HG03103 (cell line): ENCODE data around the gene KRT80.
"Not testable (repeated sequence)": the region's sequence is repeated elsewhere in the genome, so short reads cannot be mapped to it uniquely, and the experiment has no call there.

Source experiments
- ATAC-seq: cut with Tn5 transposase; IDR thresholded peaks from one replicate; pipeline ENCODE4 v1.9.1; 2021; ENCODE audit warnings: low read depth; ENCODE audit not compliant: unreplicated experiment

KRT80 gene

GRCh38 chr12:52191841-52192791 lies at the start of gene KRT80:
TSS of gene KRT80 (minus strand) at chr12:52192014. CDS start at chr12:52191902, 112 bp downstream.
- no peak for ATAC-seq

GRCh38 chr12:52241205-52241842 lies 49.5 kb upstream of the KRT80 start:
- no peak for ATAC-seq

- not testable (repeated sequence) for ATAC-seq
These were observed 48.4 kb upstream of the KRT80 start for GRCh38 chr12:52240247-52240646.

GRCh38 chr12:52239767-52240166 lies 48.0 kb upstream of the KRT80 start:
- ATAC-seq: no peak

- ATAC-seq: no peak
These were observed 47.3 kb upstream of the KRT80 start for GRCh38 chr12:52238916-52239646.

- ATAC-seq: no peak
These were observed 46.5 kb upstream of the KRT80 start for GRCh38 chr12:52238207-52238840.

GRCh38 chr12:52236386-52237050 lies 44.7 kb upstream of the KRT80 start:
- ATAC-seq: no peak

GRCh38 chr12:52235822-52236361 lies 44.1 kb upstream of the KRT80 start:
- no peak for ATAC-seq

GRCh38 chr12:52235001-52235764 lies 43.4 kb upstream of the KRT80 start:
- ATAC-seq: no peak

GRCh38 chr12:52234223-52234810 lies 42.5 kb upstream of the KRT80 start:
- ATAC-seq: no peak

GRCh38 chr12:52233462-52234207 lies 41.8 kb upstream of the KRT80 start:
- no peak for ATAC-seq

- ATAC-seq: no peak
These were observed 41.1 kb upstream of the KRT80 start, which contains the start of gene KRT7 for GRCh38 chr12:52232674-52233461. TSS of gene KRT7 (plus strand) at chr12:52233243. CDS start at chr12:52233297, 54 bp downstream.

GRCh38 chr12:52232203-52232673 lies 40.4 kb upstream of the KRT80 start:
- no peak for ATAC-seq

- no peak for ATAC-seq
These were observed 39.7 kb upstream of the KRT80 start for GRCh38 chr12:52231305-52232202.

GRCh38 chr12:52230364-52231281 lies 38.8 kb upstream of the KRT80 start:
- no peak for ATAC-seq
